Vagina (tissue), 2 donors: ENCODE results near the gene CARS2. TPM values are rescaled to one million over a fixed set of nuclear protein-coding genes. Genes with fewer than 3 reads are reported as not detected.
"Not testable (repeated sequence)": the region's sequence is repeated elsewhere in the genome, so short reads cannot be mapped to it uniquely, and the experiment has no call there.

Source experiments
- DNase-seq, 2 donors: peaks; one replicate each; pipeline ENCODE4 v3.0.0-alpha.2; 2017; ENCODE audit errors: extremely low spot score in 2 of 2
- H3K27ac ChIP-seq: fragments of 200-600 bp; sonication (generic); one replicate; pipeline ENCODE4 v1.5.1; 2019
- H3K27me3 ChIP-seq: fragments of 200-600 bp; sonication (generic); one replicate; pipeline ENCODE4 v1.5.1; 2019
- H3K36me3 ChIP-seq, 2 donors: fragments of 200-600 bp; sonication (generic); one replicate each; pipeline ENCODE4 v1.5.1; 2017 to 2019
- H3K4me1 ChIP-seq: fragments of 200-600 bp; sonication (generic); one replicate; pipeline ENCODE4 v1.5.1; 2019
- H3K4me3 ChIP-seq, 2 donors: fragments of 200-600 bp; sonication (generic); 1 replicate in 1 of 2; 2 replicates in 1 of 2; pipeline ENCODE4 v1.5.1; 2016 to 2019
- H3K9me3 ChIP-seq: fragments of 200-600 bp; sonication (generic); one replicate; pipeline ENCODE4 v1.5.1; 2019
- CTCF ChIP-seq, 3 experiments: fragments of 450-650 bp in 2 of 3; fragments of 200-600 bp in 1 of 3; sonication (generic) in 1 of 3; IDR thresholded peaks; one replicate each; pipeline ENCODE4 v1.5.1; 2017 to 2019; ENCODE audit warnings: antibody characterized with exemption in 3 of 3, mild to moderate bottlenecking in 2 of 3, moderate library complexity in 2 of 3
- POLR2A ChIP-seq, 2 donors: fragments of 450-650 bp; IDR thresholded peaks; one replicate each; pipeline ENCODE4 v1.6.1; 2017; ENCODE audit warnings: antibody characterized with exemption in 2 of 2, mild to moderate bottlenecking in 2 of 2, moderate library complexity in 2 of 2
- POLR2AphosphoS5 ChIP-seq, 2 donors: sonication (generic); formaldehyde crosslinking; IDR thresholded peaks; one replicate each; pipeline ENCODE4 v1.9.0; 2017; ENCODE audit warnings: antibody characterized with exemption in 2 of 2, mild to moderate bottlenecking in 2 of 2, low read depth in 1 of 2; ENCODE audit not compliant: insufficient read depth in 1 of 2
- intact Hi-C: fragments of 100-400 bp; cut with DNase I; formaldehyde crosslinking; loops from one replicate; pipeline ENCODE4 v1.15.1; 2023
- total RNA-seq: library from RNA; depleted of rRNA; stranded (reverse); fragments of >200 nt; gene quantifications from one replicate; pipeline ENCODE4 v1.2.3, GENCODE V29; 2016

Gene CARS2
- total RNA-seq, 1 donor from 2014 or later = 65.1 TPM

DNA sequence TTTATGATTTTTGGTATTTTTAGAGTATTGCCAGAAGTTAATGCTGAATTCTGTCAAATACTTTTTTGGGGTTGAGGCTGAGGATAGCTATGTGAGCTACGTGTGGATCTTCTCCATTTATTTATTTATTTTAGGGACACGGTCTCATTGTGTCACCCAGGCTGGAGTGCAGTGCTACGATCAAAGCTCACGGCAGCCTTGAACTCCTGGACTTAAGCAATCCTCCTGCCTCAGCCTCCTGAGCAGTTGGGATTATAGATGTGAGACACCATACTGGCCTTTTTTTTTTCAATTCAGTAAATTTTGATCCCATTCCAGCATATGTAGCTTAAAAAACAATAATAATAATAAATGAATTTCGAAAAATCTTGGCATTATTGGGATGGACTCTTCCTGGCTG lies 28.6 kb upstream of the CARS2 start:
- intact Hi-C loops = no loop called here
- H3K27me3 ChIP-seq = no peaks in the 10 kb centered on the region
- no peak overlapping the region for H3K27ac ChIP-seq
- H3K9me3 ChIP-seq = no peaks in the 10 kb centered on the region
- no peaks in the 10 kb centered on the region for H3K4me1 ChIP-seq
- no peak for DNase-seq
- no peaks in the 10 kb centered on the region for H3K36me3 ChIP-seq
- no peak overlapping the region for H3K4me3 ChIP-seq
- TF ChIP-seq POLR2A (IDR thresholded peaks at IDR 0.05) = no peak
- TF ChIP-seq CTCF (IDR thresholded peaks at IDR 0.05) = no peak
- no peak for TF ChIP-seq POLR2AphosphoS5 (IDR thresholded peaks at IDR 0.05; ENCODE audit: insufficient read depth in 1 of 2, low read depth in 1 of 2)

- DNase-seq = no peak
- intact Hi-C loops = no loop called here
- Histone ChIP-seq H3K27me3 (no peaks in the 10 kb centered on the region), H3K27ac (no peak overlapping the region), H3K4me1 (no peaks in the 10 kb centered on the region), H3K4me3 (no peak overlapping the region), H3K36me3 (no peaks in the 10 kb centered on the region), H3K9me3 (no peaks in the 10 kb centered on the region)
- no peak for TF ChIP-seq POLR2A (IDR thresholded peaks at IDR 0.05)
- TF ChIP-seq POLR2AphosphoS5 (IDR thresholded peaks at IDR 0.05; ENCODE audit: insufficient read depth in 1 of 2, low read depth in 1 of 2) = no peak
- TF ChIP-seq CTCF (IDR thresholded peaks at IDR 0.05) = no peak
These were observed 25.2 kb upstream of the CARS2 start for GRCh38 chr13:110731072-110731471.

DNA sequence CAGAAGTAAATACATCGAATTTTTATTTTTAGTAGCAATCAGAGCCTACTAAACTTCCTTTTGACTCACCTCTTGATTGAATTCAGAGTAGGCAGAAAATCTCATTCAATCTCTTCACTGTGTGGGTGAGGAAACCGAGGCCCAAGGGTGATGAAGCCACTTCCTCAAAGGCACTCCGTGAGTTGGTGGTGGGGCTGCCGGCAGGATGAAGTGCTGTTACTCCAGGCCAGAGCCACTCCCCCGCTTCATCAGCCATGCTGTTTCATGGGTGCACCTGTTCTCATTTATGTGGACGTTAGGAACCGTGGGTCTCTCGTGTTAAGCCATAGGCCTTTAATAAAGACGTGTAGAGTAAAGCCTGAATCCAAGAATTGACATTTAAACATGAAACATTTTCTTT lies 20.8 kb upstream of the CARS2 start:
- intact Hi-C loops = no loop called here
- DNase-seq = no peak

GRCh38 chr13:110726153-110726552 lies 20.2 kb upstream of the CARS2 start:
- H3K36me3 ChIP-seq, H3K27me3 ChIP-seq, DNase-seq, H3K4me3 ChIP-seq, H3K9me3 ChIP-seq, H3K27ac ChIP-seq, intact Hi-C loops, H3K4me1 ChIP-seq: not testable (repeated sequence)

More for the DNA sequence above, 20.8 kb upstream of the CARS2 start:
- H3K9me3 ChIP-seq = no peaks in the 10 kb centered on the region
- H3K4me3 ChIP-seq = no peak overlapping the region
- no peaks in the 10 kb centered on the region for H3K36me3 ChIP-seq
- H3K4me1 ChIP-seq = no peaks in the 10 kb centered on the region
- H3K27ac ChIP-seq = no peak overlapping the region
- TF ChIP-seq CTCF (IDR thresholded peaks at IDR 0.05) = no peak
- TF ChIP-seq POLR2AphosphoS5 (IDR thresholded peaks at IDR 0.05; ENCODE audit: insufficient read depth in 1 of 2, low read depth in 1 of 2) = no peak
- no peak for TF ChIP-seq POLR2A (IDR thresholded peaks at IDR 0.05)
- H3K27me3 ChIP-seq = no peaks in the 10 kb centered on the region

- Histone ChIP-seq H3K27me3 (no peaks in the 10 kb centered on the region), H3K27ac (no peak overlapping the region), H3K36me3 (peaks cover 0 to 19% of the 10 kb centered on the region in 2 donors), H3K4me1 (no peaks in the 10 kb centered on the region), H3K4me3 (no peak overlapping the region), H3K9me3 (no peaks in the 10 kb centered on the region)
- intact Hi-C loops = no loop called here
- TF ChIP-seq CTCF (IDR thresholded peaks at IDR 0.05) = no peak
- TF ChIP-seq POLR2AphosphoS5 (IDR thresholded peaks at IDR 0.05; ENCODE audit: insufficient read depth in 1 of 2, low read depth in 1 of 2) = no peak
- no peak for TF ChIP-seq POLR2A (IDR thresholded peaks at IDR 0.05)
- DNase-seq = no peak
These were observed 17.7 kb upstream of the CARS2 start for GRCh38 chr13:110723598-110723997.

- no peak for DNase-seq
- TF ChIP-seq POLR2AphosphoS5 (IDR thresholded peaks at IDR 0.05; ENCODE audit: insufficient read depth in 1 of 2, low read depth in 1 of 2) = no peak
- no peak for TF ChIP-seq POLR2A (IDR thresholded peaks at IDR 0.05)
- intact Hi-C loops = no loop called here
These were observed 17.1 kb upstream of the CARS2 start for GRCh38 chr13:110722971-110723370.

More at GRCh38 chr13:110722971-110723370, 17.1 kb upstream of the CARS2 start:
- H3K9me3 ChIP-seq = no peaks in the 10 kb centered on the region
- peaks cover 5% of the 10 kb centered on the region for H3K4me1 ChIP-seq
- H3K4me3 ChIP-seq = no peak overlapping the region
- H3K27me3 ChIP-seq = no peaks in the 10 kb centered on the region
- H3K27ac ChIP-seq = no peak overlapping the region
- H3K36me3 ChIP-seq = peaks cover 0 to 19% of the 10 kb centered on the region in 2 donors
